Ramos (cell line): ENCODE measurements around the gene WDR18.

Experiments used
- in situ Hi-C: fragments of 300-500 bp; cut with MboI; formaldehyde crosslinking; loops from one replicate; pipeline ENCODE4 v1.14.3; 2022; ENCODE audit warnings: low sequenced_read_pairs; ENCODE audit not compliant: unreplicated experiment

Gene WDR18

GRCh38 chr19:984165-984967 lies at the start of gene WDR18:
WDR18 (plus strand) TSS chr19:984345; CDS start chr19:984354, 9 bp downstream.
- in situ Hi-C loops: loop anchor here (5.0 to 10.0 kb wide), 2 partner anchors 130 to 212 kb away; partner anchors contain the start of genes CFD and ELANE

GRCh38 chr19:934865-935479 lies 49.2 kb upstream of the WDR18 start:
- in situ Hi-C loops: no loop called here

DNA sequence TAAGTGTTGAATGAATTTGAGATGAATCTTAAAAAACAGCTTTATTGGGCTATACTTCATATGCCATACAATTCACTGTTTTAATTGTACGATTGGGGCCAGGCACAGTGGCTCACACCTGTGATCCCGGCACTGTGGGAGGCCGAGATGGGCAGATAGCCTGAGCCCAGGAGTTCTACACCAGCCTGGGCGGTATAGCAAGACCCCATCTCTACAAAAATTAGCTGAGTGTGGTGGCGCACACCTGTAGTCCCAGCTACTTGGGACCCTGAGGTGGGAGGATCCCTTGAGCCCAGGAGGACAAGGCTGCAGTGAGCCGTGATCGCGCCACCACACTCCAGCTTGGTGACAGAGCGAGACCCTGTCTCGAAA lies 48.0 kb upstream of the WDR18 start:
- in situ Hi-C loops: no loop called here

DNA sequence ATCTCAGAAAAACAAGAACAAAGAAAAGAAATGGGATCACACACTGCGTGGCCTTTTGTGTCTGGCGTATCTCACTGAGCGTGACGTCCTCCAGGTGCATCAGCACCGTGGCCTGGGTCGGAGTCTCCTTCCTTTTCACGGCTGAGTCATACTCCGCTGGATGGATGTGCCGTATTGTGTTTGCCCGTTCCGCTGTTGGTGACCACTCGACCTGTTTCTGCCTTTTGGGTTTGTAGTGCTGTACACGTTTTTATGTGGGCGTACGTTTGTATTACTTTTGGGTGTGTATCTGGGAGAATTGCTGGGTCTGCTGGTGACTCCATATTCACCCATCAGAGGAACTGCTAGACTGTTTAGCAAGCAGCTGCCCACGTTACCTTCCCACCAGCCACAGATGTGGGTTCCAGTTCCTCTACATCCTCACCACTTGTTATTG lies 46.9 kb upstream of the WDR18 start:
- in situ Hi-C loops: no loop called here

DNA sequence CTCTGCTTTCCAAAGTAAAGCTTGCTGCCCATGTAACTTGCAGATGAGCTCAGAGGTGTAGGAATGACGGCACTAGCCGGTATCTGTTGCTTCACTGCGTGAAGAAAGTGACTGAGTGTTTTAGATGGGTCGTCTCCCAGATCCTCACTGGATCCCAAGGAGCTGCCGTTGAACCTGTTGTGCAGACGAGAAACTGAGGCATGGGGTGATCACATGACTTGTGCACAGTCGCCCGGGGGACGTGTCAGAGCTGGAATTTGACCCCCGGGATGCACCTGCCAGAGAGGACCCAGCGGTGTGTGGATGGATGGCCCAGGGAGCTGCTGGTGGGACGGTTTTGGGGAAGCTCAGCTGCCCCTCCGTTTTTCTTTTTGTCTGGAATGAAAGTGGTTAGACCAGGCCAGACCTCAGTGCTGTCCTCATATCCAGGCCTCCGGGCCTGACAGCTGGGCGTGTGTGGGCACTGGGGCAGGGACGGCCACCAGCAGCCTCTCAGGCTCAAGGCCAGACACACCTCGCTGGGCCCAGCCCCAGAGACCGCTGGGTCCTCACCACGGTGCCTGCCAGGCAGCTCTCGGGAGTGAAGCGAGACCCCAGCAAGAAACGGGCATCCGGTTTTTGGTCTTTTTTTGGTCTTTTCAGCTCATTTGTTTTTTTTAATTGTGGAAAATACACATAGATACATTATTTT lies 45.8 kb upstream of the WDR18 start:
- in situ Hi-C loops: no loop called here

GRCh38 chr19:939439-939838 lies 44.7 kb upstream of the WDR18 start:
- in situ Hi-C loops: no loop called here

DNA sequence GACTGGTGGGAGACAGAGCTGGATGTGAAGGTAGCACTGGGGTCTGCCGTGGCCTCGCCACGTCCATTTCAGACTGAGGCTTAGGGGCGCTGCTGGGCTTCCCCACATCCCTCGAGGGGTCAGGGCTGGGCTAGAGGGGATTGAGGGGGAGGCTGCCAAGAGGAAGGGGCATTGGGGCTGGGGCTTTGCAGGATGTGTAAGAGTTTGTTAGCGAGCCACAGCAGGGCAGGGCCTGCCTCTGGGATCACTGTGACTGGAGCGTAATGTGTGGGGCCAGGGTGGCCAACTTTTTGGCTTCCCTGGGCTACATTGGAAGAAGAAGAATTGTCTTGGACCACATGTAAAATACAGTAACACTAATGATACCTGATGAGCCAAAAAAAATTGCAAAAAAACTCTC lies 44.2 kb upstream of the WDR18 start:
- in situ Hi-C loops: no loop called here

- in situ Hi-C loops: no loop called here
These were observed 43.4 kb upstream of the WDR18 start for GRCh38 chr19:940591-941291.

DNA sequence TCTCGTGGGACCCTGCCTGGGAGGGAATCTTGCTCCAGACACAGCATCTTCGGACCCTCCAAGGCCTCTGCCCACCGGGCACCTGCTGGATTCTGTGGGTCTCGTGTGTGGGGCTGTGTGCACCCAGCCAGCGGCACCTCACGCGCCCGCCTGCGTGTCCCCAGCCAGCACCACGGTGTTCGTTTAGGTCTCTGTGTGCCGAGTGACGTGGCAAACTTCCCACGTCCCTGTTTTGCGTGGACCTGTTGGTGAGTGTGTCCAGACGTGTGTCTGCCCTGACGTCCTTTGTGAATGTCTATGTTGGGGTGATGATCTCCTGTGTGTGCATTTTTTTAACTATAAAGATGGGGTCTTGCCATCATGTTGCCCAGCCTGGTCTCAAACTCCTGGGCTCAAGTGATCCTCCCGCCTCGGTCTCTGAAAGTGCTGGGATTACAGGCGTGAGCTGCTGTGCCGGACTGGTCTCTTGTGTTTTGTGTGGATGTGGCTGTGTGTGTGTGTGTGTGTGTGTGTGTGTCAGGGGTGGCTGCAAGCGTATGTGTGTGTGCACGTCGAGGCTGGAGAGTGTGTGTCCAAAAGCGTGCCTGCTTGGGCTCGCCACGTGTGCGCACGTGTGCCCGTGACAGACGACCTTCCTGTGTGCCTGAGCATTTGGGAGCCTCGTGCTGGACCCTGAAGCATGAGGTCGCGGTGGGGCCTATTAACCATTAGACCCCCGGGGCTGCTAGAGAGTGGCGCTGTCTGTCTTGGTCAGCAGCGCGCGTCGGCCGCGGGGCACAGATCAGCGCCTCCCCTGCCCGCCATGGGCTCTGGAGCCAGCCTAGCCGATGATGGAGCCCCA lies 42.6 kb upstream of the WDR18 start:
- in situ Hi-C loops: no loop called here

DNA sequence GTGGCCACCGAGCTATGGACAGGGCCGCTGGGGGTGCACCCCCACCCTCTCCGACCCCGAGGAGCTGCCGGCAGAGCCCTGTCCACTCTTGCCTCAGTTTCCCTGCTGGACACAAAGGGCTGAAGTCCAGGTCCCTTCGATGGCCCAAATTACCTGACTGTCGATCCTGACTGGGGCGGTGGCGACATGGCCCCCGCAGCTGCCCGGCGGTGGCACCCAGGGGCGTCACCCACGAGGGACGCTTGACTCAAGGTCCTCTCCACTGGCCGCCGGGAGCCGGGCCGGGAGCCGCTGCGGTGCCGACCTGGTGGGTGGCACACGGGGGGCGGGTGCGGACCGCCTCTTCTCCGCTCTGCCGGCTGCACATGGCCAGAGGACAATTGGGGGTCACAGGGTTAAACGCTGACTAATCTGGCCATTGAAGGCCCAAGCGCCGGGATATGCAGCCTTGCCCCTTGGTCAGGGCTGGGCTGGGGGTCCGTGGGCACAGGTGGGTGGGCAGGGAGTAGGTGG lies 42.0 kb upstream of the WDR18 start:
- in situ Hi-C loops: no loop called here

DNA sequence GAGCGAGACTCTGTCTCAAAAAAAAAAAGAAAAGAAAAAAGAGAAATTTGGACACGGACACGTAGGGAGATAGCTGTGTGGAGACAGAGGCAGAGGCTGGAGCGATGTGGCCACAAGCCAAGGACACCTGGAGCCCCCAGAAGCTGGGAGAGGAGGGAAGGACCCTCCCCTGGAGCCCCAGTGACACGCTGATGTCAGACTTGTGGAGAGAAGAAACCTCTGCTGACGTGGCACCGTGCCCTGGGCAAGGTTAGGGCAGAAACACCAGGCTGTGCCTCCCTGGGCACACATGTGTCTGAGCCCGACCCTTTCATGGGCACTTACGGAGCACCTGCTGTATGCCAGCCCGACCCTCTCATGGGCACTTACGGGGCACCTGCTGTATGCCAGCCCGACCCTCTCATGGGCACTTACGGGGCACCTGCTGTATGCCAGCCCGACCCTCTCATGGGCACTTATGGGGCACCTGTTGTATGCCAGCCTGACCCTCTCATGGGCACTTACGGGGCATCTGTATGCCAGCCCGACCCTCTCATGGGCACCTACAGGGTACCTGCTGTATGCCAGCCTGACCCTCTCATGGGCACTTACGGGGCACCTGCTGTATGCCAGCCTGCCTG lies 40.5 kb upstream of the WDR18 start:
- in situ Hi-C loops: no loop called here

DNA sequence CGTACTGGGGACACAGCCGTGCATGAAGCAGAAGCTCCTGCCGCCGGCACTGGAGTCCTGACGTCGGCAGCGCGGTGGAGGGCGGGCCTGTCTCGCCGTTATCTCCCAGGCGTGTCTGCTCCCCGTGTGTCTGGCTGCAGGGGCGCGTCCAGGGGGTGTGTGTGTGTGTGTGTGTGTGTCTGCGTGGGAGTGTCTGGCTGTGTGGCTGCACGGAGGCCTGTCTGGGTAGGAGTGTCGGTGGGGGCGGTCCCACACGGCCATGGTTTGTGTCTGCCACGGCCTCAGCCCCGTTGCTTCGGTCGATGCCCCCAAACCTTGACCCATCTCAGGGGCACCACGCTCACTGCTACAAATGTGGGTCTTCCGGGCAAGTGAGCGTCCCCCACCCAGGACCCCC lies 40.0 kb upstream of the WDR18 start:
- in situ Hi-C loops: no loop called here

GRCh38 chr19:944663-945241 lies 39.4 kb upstream of the WDR18 start:
- in situ Hi-C loops: no loop called here

DNA sequence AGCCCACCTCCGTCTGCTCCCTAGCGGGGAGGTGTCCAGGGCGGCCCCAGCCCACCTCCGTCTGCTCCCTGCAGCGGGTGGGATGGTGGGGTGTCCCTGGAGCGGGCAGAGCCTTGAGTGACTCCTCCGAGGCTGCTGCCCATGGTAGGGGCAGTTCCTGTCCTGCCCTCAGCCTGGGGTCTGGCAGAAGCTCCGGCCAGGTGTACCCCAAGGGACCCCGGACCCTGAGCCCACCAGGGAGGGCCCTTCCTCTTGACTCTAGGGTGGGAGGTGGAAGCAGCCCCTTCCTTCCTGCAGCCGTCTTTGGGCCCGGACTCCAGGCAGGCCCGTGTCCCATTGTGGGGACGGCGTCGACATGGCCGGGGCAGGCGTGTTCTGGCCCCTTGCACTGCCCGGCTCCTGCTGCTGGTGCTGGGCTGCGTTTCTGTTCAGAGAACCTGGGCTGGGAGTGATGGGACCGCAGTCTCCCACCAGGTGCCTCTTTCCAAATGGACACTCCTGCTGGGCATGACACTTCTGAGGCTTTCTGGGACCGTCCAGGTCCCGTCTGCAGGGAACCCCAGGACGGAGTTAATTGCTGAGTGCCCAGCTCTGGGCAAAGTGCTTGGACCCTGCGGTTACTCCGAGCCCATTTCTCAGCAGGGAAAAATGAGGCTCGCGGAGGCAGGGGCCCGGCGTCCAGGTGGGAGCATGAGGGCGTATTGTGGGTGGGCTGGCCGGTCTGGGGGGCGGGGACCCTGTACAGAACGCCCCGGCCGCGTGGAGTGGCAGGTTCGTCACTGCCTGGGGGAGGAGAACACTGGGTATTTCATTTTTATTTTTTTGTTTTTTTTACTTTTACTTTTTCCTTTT lies 38.5 kb upstream of the WDR18 start:
- in situ Hi-C loops: no loop called here

DNA sequence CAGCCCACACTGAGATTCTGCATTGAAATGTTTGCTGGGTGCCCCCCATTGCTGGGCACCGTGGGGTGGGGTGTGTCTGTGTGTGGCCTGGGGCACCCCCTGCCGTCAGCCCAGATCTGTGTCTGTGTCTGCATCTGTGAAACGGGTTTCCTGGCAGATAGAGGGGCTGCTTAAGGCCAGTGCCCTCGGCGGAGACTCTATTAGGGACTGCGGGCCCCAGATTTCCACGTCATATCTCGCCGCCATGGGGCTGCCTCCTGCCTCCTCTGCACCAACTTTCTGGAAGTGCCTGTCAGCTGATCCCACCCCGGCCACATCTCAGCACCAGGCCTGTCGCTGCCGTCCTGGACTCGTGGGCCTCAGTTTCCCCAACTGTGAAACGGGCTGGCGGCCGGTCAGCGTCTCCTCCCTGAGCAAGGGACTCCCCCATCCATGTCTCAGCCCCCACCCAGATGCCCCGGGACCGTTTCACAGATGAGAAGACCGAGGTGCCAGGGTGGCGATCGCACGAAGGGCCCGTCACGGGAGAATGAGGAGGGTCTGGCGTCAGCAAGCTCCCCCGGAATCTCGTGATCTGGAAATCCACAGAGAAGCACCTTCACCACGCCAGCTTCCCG lies 36.9 kb upstream of the WDR18 start:
- in situ Hi-C loops: no loop called here

DNA sequence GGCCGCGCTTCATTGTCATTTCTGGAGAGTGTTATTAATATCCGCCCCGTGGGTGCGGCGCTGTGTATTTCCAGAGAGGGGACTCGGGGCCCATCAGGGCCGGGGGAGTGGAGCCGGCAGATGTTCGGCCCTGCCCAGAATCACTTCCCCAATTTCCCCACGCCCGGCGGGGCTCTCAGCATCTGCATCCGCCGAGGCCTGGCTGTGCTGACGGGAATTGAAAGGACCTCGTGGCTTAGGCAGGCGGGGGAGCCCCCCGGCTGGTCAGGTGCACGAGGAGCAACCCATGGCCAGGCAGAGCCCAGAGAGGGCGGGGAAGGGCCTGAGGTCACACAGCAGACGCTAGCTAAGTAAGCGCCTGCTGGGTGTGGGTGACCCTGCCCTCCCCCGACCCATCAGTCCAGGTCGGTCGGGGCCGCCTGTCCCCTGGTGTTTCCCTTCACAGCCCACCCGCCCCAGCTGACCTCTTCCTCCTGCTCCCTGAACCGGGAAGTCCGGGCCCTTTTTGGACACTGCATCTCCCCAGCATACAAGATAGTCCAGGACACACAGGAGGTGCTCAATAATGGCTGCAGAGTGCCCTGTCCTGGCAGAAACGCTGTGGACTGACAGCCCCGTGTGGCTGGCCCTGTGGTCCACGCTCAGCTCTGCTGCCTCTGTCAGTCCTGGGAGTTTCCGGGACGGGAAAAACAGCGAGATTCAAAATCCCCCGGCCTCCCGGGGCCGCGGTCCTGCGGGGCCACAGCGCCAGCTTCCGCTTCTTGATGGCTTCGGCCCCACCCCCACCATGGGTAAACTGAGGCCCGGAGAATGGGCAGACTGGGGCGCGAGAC lies 36.2 kb upstream of the WDR18 start:
- in situ Hi-C loops: no loop called here
